GM12874 (cell line): ENCODE data around the gene MARVELD2.

Experiments
- TF ChIP-seq, protein P1 (sequence below): IDR thresholded peaks from 2 replicates; pipeline ENCODE4 v1.5.1; 2011; ENCODE audit warnings: low read depth, mild to moderate bottlenecking, control low read depth, low read length, moderate library complexity; ENCODE audit not compliant: insufficient read depth

MARVELD2 gene

DNA sequence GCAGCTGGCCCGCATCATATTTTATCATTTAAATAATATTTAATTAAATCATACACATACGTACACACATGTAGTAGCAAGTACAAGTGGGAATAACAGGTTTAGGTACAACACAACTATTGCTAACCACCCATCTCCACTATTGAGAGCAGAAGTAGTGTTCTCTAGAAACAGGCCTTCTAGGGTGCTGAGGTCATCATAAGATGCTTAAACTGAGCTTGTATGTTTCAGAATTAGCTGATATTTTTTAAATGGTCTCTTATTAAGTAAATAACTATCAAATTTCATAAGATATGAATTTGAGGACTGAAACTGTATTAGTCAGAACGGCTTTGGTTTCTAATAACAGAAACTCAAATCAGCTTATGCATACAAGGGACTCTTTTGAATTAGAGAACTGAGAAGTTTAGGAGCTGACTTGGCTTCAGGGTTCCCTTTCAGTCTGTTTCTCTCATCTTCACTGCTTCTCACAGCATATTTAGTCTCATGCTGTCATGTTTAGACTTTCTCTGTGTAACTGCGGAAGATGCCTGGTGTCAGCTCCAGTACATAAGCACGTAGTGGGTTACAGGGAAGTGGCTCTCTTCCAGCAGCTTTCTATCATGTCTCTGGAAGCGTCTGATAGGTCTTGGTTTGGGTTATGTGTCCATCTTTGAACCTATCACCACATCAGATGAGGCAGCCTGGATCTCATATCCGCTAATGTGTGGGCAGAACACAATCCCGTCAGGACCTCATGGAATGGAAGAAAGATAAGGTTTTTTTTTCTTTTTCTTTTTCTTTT, 52.7 kb downstream of the MARVELD2 start:
- TF ChIP-seq, protein P1, sequence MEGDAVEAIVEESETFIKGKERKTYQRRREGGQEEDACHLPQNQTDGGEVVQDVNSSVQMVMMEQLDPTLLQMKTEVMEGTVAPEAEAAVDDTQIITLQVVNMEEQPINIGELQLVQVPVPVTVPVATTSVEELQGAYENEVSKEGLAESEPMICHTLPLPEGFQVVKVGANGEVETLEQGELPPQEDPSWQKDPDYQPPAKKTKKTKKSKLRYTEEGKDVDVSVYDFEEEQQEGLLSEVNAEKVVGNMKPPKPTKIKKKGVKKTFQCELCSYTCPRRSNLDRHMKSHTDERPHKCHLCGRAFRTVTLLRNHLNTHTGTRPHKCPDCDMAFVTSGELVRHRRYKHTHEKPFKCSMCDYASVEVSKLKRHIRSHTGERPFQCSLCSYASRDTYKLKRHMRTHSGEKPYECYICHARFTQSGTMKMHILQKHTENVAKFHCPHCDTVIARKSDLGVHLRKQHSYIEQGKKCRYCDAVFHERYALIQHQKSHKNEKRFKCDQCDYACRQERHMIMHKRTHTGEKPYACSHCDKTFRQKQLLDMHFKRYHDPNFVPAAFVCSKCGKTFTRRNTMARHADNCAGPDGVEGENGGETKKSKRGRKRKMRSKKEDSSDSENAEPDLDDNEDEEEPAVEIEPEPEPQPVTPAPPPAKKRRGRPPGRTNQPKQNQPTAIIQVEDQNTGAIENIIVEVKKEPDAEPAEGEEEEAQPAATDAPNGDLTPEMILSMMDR: no peak

DNA sequence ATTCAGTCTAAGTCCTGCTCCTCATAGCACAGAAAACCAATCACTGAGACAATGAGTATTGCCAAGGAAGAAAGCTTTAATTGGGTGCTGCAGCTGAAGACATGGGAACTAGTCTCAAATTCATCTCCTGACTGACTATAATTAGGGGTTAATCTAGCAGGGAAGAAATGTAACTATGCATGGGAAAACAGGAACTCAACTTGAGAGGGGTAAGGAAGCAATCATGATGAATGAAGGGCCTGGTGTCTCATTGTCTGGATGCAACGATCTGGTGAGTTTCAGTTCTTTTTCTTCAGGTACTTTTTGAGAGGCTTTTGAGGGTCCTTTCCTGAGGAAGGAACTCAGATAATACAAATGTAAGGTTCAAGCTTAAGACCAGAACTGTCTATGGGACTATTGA, 53.7 kb downstream of the MARVELD2 start:
- TF ChIP-seq, protein P1: no peak

DNA sequence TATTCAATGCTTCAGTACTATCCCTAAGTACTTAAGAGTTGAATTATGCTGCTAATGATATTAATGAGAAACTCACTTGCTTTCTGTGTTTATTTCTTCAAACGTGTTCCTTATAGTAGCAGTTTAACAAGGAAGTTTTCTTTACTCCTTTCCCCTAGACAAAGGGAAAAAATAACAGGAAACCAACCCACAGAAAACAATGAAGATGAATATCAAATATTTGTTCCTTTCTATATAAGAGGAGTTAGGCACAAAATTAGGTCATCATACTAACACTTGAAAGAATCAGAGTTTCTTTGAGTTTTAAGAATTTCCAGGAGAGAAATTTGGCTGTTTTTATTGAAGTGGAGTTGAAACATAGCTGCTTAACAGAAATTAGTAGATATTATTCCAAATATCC, 62.3 kb downstream of the MARVELD2 start:
- TF ChIP-seq, protein P1: no peak

DNA sequence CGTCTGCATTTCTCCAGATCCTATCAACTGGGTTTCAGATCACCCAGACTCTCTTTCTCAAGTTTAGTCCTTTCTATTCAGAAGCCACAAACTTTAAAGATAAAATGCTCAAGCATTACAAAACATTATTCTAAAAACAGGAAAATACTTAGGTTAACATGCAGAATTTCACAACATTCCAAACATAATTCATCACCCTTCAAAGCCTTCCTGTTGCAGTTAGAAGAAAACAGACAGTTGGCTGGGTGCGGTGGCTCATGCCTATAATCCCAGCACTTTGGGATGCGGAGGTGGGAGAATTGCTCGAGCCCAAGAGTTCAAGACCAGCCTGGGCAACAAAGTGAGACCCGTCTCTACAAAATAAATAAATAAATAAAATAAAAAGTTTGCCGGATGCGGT, 70.0 kb downstream of the MARVELD2 start:
- TF ChIP-seq, protein P1: no peak

DNA sequence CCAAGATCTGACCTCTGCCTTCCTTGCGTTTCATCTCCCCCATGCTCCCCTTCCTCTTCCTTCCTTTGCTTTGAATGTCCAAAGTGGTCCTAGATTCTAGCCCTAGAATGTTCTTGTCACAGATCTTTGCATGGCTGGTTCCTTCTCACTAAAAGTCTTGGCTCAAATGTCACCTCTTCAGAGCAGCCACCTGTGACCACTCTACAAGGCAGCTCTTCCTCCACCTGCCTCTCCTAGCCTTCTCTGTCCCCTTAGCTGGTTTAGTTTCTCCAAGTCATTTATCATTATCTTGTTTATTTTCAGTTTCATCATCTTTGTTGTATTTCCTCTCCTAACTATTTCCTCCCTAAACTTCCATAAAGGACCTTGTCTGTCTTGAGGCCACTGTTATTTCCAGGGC, 70.6 kb downstream of the MARVELD2 start:
- TF ChIP-seq, protein P1: no peak

DNA sequence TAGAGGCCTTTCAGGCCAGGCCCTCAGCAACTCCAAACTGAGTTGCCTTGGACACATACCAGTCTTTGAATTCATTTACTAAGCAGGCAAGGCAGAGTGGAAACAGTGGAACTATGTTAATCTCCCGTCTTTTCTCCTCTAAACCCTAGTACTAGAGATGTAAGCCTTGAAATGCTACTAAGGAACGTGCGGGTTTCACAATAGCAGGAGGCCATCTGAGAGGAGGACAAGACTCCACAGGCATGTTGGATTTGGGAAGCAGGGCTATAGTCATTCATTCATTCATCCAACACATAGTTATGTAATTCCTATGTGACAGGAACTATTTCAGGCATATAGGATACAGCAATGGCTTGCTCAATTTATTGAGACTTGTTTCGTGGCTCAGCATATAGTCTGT, 74.3 kb downstream of the MARVELD2 start:
- TF ChIP-seq, protein P1: no peak

DNA sequence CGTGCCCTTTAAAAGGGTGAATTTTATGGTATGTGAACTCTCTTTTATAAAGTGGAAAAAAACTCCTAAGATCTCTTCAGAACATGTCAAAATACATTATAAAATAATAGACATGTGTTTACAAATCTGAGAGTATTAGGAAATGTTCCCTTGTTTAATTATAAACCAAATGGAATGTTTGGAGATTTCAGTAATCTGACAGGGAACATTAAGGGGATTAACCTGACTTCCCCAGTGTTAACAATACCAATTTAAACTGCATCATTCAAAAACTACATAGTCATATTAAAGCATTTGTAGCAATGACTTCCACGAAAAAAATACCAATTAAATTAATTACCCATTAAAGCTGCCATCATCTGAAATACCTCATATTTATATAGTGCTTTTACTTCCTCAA, 76.1 kb downstream of the MARVELD2 start:
- TF ChIP-seq, protein P1: no peak
